ENCODE data around the gene COPG2.
"Not testable (repeated sequence)": the region's sequence is repeated elsewhere in the genome, so short reads cannot be mapped to it uniquely, and the experiment has no call there.

Gene COPG2

GRCh38 chr7:130701650-130702049 lies 33.1 kb upstream of the COPG2 start:
- Histone ChIP-seq H3K27me3 (no peaks in the 10 kb centered on the region), H3K4me1 (ENCODE audit: control insufficient read depth in 1 of 2, insufficient read depth in 1 of 2, low read depth in 1 of 2, low read length in 1 of 2) (peaks cover 0 to 4% of the 10 kb centered on the region in 2 experiments), H3K4me3 (ENCODE audit: low read depth in 1 of 2, low read length in 1 of 2) (no peak overlapping the region), H3K36me3 (no peaks in the 10 kb centered on the region), H3K9me3 (no peaks in the 10 kb centered on the region), H3K27ac (no peak overlapping the region)
- TF ChIP-seq CTCF (IDR thresholded peaks at IDR 0.05) = no peak

GRCh38 chr7:130700760-130701159 lies 32.2 kb upstream of the COPG2 start:
- Histone ChIP-seq H3K4me3 (ENCODE audit: low read depth in 1 of 2, low read length in 1 of 2) (no peak overlapping the region), H3K27me3 (no peaks in the 10 kb centered on the region), H3K9me3 (no peaks in the 10 kb centered on the region), H3K27ac (no peak overlapping the region), H3K4me1 (ENCODE audit: control insufficient read depth in 1 of 2, insufficient read depth in 1 of 2, low read depth in 1 of 2, low read length in 1 of 2) (peaks cover 0 to 4% of the 10 kb centered on the region in 2 experiments), H3K36me3 (no peaks in the 10 kb centered on the region)
- no peak for TF ChIP-seq CTCF (IDR thresholded peaks at IDR 0.05)

GRCh38 chr7:130699686-130700085 lies 31.1 kb upstream of the COPG2 start:
- Histone ChIP-seq H3K27me3 (no peaks in the 10 kb centered on the region), H3K27ac (no peak overlapping the region), H3K9me3 (no peaks in the 10 kb centered on the region), H3K4me1 (ENCODE audit: control insufficient read depth in 1 of 2, insufficient read depth in 1 of 2, low read depth in 1 of 2, low read length in 1 of 2) (peaks cover 0 to 4% of the 10 kb centered on the region in 2 experiments), H3K4me3 (ENCODE audit: low read depth in 1 of 2, low read length in 1 of 2) (no peak overlapping the region), H3K36me3 (no peaks in the 10 kb centered on the region)
- TF ChIP-seq CTCF (IDR thresholded peaks at IDR 0.05) = no peak

- no peaks in the 10 kb centered on the region for H3K4me1 ChIP-seq (ENCODE audit: control insufficient read depth in 1 of 2, insufficient read depth in 1 of 2, low read depth in 1 of 2, low read length in 1 of 2)
These were observed 29.3 kb upstream of the COPG2 start for GRCh38 chr7:130697820-130698219.

GRCh38 chr7:130695840-130696239 lies 27.3 kb upstream of the COPG2 start:
- TF ChIP-seq CTCF (IDR thresholded peaks at IDR 0.05) = no peak
- H3K36me3 ChIP-seq = no peaks in the 10 kb centered on the region
- H3K9me3 ChIP-seq = no peaks in the 10 kb centered on the region
- H3K4me1 ChIP-seq (ENCODE audit: control insufficient read depth in 1 of 2, insufficient read depth in 1 of 2, low read depth in 1 of 2, low read length in 1 of 2) = no peaks in the 10 kb centered on the region
- no peak overlapping the region for H3K27ac ChIP-seq
- H3K27me3 ChIP-seq = no peaks in the 10 kb centered on the region
- no peak overlapping the region for H3K4me3 ChIP-seq (ENCODE audit: low read depth in 1 of 2, low read length in 1 of 2)

More at GRCh38 chr7:130697820-130698219, 29.3 kb upstream of the COPG2 start:
- no peaks in the 10 kb centered on the region for H3K27me3 ChIP-seq
- no peaks in the 10 kb centered on the region for H3K36me3 ChIP-seq
- no peaks in the 10 kb centered on the region for H3K9me3 ChIP-seq
- H3K4me3 ChIP-seq (ENCODE audit: low read depth in 1 of 2, low read length in 1 of 2) = no peak overlapping the region
- no peak overlapping the region for H3K27ac ChIP-seq
- TF ChIP-seq CTCF (IDR thresholded peaks at IDR 0.05) = no peak

GRCh38 chr7:130692396-130692795 lies 23.8 kb upstream of the COPG2 start:
- not testable (repeated sequence) for H3K9me3 ChIP-seq; H3K27me3 ChIP-seq; H3K36me3 ChIP-seq; H3K27ac ChIP-seq; H3K4me1 ChIP-seq (ENCODE audit: control insufficient read depth in 1 of 2, insufficient read depth in 1 of 2, low read depth in 1 of 2, low read length in 1 of 2); H3K4me3 ChIP-seq (ENCODE audit: low read depth in 1 of 2, low read length in 1 of 2)
